ENCODE measurements around the gene UBE2F.

The UBE2F gene

DNA sequence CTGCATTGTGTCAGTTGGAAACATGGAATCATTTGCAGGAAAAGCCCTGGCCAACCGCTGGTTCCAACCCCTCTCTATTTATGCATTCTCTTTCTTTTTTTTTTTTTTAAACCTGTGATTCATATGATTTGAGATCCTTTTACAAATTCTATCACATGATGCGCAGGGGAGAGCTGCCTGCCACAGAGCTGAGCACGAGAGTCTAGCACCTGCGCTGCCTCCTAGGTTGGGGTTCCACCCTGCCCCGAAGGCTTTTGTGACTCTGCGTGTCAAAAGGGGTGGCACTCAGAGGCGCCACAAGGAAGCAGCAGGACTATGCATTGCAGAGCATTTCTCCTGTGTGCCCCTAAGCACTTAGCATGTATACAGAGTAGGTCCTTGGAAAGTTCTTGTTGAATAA, 116.0 kb downstream of the UBE2F start:
- DNase-seq = no peak

- DNase-seq = no peak
Observed at GRCh38 chr2:238083919-238084318, 117.1 kb downstream of the UBE2F start.

DNA sequence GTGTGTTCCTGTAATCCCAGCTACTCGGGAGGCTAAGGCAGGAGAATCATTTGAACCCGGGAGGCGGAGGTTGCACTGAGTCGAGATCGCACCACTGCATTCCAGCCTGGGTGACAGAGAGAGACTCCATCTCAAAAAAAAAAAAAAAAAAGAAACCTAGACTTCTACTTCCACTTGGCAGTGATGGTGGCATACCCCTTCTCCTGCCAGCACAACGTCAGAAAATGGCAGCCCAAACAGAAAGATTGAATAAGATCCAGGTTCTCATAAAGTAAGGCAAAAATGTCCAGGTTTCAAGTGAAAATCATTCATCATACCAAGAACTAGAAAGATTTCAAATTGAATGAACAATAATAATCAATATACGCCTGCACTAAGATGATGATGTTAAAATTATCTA, 117.9 kb downstream of the UBE2F start:
- DNase-seq = no peak

DNA sequence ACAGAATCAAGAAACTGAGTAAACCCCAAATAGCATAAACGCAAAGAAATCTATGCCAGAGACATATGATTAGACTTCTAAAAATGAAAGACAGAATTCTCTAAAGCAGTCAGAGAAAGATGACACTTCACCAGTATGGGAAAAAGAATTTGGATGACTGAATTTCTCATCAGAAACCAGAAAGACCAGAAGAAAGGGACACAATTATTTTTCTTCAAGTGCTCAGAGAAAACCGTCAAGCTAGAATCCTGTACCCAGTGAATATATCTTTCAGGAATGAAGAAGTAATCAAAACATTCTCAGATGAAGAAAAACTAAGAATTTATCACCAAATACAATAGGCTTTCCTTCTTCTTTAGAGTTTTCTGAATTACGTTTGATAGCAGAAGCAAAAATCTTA, 119.1 kb downstream of the UBE2F start:
- no peak for DNase-seq

DNA sequence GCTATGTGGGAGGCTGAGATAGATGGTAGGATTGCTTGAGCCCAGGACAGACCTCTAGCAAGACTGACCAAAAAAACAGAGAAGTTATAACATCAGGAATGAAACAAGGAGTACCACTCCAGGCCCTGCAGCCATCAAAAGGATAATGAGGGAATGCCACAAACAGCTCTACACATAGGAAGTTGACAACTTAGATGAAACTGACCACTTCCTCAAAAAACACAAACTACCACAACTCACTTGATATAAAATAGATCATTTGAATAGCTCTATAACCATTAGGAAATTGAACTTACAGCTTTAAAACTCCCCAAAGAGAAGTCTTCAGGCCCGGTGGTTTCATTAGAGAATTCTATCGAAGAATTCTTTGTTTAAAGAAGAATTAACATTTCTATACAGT, 120.4 kb downstream of the UBE2F start:
- no peak for DNase-seq

- DNase-seq = no peak
Observed at GRCh38 chr2:238090887-238091286, 124.1 kb downstream of the UBE2F start.

- DNase-seq = no peak
Observed at GRCh38 chr2:238091436-238092060, 124.7 kb downstream of the UBE2F start.

Data from NK-92 treated with Interleukin-12 subunit alpha and Interleukin-12 subunit beta, amount 100 ng/mL, for 24 hours (cell line).